GOT3 (cell line): ENCODE measurements around the gene CTSE.
"Not testable (repeated sequence)": the region's sequence is repeated elsewhere in the genome, so short reads cannot be mapped to it uniquely, and the experiment has no call there.

Experiments used
- DNase-seq: peaks from one replicate; lab custom pipeline; 2025; ENCODE audit warnings: mixed read lengths; lab: John Stamatoyannopoulos, UW

CTSE gene

DNA sequence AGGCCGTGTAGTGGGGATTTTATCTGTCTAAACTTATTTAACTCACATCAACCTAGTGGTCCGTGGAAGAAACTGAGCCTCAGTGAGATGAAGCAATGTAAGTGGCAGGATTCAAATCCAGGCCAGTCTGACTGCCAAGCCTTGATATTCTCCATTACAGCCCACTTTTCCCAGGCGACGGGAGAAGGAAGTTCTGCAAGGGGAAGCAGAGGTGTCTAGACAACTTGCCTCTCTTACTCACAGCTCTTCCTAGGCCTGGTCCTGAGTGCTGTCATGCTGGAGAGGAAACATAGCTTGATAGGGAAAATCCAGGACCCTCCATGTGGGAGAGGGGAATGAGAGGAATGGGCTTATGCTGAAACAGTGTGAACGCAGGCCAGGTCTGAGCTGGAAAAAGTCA is 9.1 kb downstream of the CTSE start:
- DNase-seq, result no peak

DNA sequence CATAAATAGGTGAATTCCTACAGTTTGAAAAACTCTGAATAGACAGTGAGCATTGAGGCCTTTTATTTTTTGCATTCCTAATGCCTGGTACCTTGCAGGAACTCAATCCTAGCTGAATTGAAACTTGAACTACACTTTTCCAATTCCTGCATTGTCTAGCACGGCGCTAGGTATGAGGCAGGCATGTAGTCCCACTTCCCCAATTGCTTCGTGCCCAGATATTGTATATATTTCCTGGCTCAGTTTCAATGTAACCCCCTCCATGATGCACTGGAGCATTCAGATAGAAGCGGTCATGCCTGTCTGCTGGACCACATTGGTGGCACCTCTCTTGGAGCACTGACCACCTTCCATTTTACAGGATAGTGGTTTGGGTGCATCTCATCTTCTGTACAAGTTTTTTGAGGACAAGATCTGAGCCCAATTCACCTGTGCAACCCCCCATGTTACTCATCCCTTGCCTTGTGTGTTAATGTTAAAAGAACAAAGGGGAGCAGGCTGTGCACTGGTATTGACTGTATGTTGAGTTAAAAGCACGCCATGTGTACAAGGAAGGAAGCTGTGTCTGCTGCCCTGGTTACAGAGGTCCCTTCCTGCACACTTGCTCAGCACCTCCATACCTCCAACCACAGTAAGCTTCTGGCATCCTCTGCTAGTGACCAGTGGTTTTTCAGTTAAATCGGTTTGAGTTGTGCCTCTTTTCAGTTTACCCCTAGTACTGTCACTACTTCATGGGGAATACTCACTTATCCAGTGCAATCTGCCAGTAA is 10.5 kb downstream of the CTSE start:
- DNase-seq, result no peak

DNA sequence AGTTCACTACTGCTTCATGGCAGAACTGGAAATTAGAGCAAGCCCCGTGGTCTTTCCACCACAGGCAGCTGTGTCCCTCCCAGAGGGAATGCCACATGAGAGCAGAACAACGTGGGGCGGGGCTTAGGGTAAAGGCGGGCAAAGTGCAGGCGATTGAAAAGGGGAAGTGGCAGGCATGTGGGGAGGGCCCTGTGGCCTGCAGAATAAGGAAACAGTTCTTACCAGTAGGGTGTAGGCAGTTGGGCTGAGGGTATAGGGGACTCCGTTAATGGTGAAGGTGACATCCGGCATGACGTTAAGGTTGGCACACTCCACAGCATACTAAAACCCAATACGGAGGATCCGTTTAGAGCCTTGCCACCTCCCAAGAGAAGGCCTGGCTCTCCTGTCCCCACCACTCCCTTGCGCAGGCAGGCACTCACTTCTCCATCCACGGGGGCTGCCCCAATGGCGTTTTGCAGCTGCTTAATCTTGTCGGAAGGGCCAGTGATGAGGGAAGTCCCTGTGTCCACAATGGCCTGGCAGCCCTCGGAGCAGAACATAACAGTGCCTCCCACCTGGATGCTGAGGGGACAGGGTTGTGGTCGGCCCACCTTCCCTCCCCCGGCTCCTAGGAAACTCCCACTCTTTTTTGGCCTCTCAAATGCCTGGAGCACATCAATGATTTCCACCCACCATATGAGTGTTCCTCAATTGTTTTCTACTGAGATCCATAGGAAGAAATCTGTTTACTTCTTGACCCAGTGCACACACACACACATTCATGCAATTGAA is 11.4 kb downstream of the CTSE start:
- no peak for DNase-seq

DNA sequence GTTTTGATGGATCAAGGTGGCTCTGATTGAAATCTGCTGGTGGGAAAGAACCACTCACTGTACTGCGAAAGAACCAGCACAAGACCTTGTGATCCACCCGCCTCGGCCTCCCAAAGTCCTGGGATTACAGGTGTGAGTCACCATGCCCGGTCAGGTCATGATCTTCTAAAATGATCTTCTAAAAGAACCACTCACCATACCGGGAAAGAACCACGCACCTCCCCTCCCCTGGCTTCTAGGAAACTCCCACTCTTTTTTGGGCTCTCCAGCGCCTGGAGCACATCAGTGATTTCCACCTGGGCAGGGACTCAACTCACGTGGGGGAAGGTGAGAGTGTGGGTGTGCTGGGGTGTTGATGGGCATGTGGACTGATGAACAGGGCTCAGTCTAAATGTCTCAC is 12.6 kb downstream of the CTSE start:
- DNase-seq, result no peak

DNA sequence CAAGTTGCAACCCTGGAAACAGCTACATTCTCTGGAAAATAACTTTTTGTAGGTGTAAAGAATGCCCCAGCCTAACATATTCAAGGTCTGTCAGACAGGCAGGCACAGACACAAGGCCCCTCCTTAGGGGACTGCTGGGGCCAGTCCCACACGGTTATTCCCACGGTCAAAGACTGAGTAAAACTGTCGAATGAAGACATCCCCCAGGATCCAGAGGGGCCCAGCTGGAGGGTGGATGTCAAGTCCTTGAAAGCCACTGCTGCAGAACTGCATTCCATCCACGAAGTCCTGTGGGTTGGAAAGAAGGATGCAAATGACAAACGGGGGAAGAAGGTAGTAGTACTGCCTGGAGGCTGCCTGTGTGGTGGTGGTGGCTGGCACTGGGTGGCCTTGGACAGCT is 13.6 kb downstream of the CTSE start:
- no peak for DNase-seq

DNA sequence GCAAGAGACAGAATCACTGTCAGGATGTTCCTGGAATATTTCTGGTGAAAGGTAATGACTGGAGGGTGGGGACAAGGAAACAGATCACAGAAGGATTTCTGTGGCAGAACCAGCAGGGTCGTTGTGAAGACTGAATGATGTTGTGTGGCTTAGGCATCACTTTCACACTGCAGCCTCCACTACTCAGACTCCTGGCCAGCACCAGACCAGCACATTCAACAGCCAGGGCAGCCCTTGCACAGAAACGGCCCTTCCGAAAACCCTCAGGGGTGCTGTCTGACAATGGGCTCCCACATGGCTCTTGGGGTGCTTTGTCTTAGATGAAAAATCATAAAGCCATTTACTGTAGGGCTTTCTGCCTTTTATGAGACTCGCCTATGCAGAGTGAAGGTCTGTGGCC is 16.7 kb downstream of the CTSE start:
- no peak for DNase-seq

DNA sequence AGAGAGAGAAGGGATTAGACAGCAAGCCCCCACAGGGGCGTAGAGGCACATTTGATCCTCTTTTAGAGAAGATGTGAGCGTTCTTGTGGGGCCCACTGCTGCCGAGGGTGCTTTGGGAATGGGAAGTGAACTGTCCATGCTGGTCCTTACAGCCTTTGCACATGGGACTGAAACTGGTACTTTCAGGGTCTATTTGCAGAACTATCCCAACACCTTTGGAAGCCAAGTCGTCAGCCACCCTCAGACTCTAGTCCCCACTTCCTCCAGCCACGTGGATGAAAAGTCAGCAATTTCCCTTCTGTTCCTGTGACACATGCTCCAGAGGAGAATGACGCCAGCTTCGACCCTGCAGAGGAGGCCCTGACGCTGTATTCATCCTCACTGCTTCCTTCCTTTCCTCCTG is 17.9 kb downstream of the CTSE start:
- DNase-seq, result no peak

DNA sequence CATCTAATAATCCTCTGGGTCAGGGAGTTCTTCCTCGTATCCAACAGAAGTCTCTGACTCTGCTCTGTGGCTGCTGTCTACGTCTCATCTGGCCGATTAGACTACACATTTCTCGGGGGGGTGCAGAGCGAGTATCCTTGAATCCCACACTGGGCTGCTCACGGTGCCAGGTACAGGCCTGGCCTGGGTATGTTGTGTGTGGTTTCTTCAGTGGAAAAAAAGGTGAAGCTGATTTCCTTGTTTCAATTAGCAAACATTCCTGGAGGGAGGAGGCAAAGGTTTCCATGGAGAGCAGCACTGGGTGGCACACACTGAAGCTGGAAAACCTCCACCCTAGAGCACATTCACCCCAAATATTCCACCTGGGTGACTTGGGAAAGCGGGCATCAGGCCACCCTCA is 18.5 kb downstream of the CTSE start:
- DNase-seq, result no peak

DNA sequence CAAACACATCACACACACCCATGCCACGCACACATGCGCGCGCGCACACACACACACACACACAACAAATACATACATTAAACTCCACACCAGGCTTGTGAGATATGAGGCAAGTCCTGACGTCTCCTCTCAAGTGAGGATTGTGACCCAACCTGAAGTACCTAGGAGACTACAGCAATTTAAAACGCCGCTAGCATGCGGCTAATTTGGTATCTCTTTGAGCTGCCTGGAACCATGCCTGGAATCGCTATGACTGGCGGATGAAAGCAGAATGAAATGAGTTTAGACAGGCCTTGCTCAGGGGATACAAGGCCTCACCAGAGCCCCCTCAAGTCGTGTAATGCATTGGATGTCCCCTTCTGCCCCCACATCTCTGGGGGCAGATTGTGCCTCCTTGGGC is 18.9 kb downstream of the CTSE start:
- DNase-seq, result no peak

DNA sequence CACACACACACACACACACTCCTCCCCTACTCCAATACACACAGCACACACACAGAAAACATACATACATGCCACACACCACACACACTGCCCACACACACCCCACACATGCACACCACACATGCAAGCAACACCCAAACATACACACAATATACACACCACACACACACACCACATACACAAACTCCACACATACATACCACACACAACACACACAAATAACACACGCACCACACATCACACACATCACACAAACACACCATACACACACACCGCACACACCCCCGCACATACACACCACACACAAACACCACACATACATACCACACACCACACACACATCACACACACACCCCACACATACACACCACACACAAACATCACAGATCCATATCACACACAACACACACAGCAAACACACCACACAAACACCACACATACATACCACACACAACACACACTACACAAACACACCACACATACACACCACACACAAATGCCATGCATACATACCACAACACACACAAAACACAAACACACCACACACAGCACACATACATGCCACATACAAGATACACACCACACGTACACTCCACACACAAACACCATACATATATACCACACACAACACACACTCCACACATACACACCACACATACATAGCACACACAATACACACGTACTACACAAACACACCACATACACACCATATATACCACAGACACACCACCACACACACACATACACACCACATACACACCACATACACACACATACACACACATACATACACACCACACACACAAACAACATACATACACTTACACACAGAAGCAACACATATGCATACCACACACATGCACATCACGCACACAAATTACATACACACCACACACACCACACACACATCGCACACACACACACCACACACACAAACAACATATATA is 19.6 kb downstream of the CTSE start:
- DNase-seq, result no peak

DNA sequence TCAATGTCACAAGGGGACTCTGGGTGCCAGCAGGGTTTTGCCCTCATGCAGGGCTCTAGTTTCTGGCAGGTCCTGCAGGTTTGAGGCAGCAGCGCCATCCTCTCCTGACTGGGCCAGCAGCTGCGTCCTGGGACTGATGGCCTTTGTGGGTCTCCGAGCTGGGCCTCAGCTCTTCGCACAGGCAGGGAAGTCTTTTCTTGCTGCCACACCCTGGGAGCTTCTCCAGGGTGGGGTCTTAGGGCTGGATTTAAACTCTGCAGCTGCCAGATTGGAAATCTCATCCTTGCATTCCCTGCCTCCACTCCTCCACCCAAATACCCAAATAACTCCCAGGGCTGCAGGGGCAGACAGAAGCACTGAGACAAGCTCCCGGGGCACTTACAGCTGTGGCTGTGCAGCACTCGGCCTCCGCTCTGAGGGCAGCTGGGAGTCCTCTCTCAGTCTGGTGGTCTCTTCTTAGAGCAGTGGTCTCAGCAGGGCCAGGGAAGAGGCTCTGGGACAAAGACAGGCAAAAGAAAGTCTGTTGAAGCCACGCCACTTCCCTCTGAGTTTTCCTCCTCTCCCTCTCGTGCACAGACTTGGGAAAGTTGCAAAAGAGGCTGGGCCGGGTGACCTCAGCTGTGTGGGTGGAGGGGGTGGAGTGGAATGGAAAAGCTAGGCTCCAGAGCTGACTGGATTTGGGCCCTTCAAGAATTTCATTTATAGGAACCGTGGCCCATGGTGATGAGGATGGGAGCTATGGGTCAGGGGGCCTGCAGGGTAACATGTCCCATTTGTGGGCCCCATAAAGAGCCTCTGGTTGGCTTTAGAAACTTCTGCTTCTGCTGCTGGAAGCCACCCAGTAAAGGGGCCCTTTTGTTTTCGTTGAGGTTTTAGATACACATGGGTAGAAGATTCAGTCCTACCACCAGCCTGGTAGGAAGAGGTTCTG is 20.6 kb downstream of the CTSE start, which contains the start of gene RAB7B:
Gene RAB7B (minus strand): TSS at position 525 of the 931 bp plus-strand sequence. CDS start 9,260 bp downstream, outside the sequence.
- DNase-seq, result no peak

DNA sequence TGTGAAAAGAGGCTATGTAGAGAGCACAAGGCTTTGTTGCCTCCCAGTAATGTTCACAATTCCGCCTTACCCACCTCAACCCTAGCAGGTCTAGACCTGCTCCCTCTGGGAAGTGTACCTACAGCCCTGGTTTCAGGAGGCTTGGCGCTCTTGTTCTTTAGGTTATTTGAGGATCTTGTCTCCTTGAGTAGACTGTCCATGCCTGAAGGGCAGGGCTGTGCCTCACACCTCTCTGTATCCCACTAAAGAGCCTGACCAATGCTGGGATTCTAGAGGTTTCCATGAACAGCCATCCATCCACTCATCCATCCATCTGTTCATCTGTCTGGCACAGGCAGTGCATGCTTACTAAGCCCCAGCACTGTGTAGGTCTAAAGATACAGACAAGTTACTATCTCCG is 21.5 kb downstream of the CTSE start:
- no peak for DNase-seq

DNA sequence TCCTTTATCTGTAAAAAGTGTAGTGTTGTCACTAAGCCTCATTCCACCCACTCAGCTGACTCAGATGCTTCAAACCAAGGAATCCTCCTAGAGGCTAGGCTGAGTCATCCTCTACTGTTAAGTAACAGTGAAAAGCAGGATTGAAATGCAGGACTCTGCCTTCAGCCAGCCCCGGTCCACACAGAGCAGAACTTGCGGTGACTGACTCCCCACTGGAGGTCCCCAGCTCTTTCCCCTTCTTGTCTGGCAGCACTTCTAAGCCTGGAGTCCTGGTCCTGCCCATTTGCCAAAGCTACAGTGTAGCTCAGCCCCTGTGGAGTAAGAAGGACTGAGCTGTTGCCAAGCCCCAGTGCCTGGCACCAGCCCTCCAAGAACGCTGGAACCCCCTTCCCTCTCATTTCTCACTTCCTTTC is 22.2 kb downstream of the CTSE start:
- no peak for DNase-seq

DNA sequence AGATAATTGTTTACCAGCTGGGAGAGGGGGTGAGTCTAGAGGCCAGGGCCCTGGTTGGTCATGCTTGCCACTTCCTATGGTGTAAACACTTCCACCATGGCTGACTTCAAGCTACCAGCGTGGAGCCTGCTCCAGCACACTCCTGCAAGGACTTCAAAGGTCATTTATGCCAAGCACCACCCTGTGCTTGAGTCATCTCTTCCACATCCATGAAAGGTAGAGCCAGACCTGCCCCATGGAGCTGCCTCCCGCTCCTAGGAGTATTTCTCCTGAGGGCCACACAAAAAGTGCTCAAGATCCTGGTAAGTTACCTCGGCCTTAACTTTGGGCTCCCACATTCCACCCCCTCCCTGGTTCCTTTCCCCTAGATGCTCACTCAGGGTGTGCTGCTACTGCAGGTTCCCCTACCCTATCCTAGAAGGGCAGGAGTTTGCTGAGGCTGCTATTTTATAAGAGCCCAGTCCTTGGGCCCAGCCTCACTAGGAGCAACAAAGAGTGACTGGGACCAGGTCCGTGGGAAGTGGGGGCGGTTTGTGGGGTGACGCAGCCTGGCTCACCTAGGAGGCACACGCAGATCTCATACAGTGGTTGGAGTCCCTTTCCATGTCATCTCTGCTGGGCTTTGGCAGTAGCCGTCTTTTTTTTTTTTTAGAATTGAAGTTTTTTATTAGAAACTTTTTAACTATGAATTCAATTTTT is 22.9 kb downstream of the CTSE start:
- no peak for DNase-seq

DNA sequence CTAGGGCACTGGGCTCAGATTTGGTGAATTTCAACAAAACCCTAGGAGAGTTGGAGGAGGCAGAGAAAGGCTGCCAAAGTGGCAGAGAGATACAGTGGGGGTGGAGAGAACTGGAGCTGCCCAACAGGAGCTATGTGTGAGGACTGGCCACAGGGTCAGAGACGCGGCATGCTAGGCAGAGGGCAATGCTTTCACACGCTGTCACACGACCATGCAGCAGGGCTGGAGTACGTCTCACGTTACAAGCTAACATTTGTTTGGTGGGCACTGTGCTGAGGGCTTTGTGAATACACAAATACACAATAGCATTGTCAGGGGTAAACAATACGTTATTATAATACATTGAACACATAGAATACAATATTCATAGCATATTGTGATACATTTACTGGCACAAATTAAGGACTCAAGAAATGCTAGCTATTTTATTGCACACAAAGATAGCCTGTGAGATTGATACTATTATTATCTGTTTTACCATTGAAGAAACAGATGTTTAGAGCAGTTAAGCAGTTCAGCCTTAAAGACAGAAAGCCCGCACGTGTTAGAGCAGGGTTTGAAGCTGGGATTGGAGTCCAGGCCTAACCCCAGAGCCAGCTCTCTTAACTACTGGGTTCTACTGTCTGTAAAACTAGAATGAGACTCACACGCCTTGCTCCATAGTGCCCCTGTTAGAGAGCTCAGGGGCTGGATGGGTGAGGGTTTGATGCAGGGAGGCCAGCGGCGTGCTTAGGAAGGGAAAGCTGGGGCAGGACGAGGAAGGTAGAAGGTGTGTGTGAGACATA is 25.0 kb downstream of the CTSE start:
- DNase-seq, result no peak

DNA sequence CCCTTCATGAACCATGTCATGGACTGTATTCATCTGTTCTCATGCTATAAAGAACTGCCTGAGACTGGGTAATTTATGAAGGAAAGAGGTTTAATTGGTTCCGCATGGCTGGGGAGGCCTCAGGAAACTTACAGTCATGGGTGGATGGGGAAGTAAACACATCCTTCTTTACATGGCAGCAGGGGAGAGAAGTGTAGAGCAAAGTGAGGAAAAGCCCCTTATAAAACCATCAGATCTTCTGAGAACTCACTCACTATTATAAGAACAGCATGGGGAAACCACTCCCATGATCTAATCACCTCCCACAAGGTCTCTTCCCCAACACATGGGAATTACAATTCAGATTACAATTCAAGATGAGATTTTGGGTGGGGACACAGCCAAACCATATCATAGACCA is 27.1 kb downstream of the CTSE start:
- not testable (repeated sequence) for DNase-seq

DNA sequence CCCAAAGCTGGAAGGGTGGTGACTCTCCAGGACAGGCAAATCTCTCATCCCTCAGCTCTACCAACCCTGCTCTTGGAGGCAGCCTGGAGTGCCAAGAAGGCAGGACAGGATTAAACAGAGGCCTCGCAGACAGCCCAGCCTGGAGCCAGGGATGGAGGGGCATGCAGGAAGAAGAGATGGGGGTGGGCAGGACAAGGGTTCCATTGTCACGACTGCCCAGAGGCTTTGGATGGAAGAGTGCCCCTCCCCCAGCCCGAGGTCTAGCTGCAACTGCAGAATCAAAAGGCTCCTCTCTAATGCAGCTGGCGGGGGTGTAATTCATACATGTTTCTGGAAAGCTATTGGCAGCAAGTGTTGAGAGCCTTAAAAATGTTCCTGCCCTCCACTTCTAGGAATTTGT is 29.3 kb downstream of the CTSE start:
- DNase-seq, result no peak

DNA sequence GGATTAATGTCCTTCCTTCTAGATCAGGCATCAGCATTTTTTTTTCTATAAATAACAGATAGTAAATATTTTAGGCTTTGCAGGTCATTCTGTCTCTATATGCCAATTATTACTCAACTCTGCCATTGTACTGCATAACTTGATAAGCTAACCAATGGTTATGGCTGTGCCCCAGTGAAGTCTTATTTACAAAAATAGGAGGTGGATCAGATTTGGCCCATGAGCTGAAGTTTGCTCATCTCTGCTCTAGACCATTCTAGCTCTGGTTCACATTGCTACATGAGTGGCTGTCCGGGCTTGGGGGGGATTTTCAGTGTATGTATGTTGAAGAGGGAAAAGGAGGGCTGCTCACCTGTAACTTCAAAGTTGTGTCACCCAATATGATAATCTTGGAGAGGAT is 30.6 kb downstream of the CTSE start:
- DNase-seq, result no peak

DNA sequence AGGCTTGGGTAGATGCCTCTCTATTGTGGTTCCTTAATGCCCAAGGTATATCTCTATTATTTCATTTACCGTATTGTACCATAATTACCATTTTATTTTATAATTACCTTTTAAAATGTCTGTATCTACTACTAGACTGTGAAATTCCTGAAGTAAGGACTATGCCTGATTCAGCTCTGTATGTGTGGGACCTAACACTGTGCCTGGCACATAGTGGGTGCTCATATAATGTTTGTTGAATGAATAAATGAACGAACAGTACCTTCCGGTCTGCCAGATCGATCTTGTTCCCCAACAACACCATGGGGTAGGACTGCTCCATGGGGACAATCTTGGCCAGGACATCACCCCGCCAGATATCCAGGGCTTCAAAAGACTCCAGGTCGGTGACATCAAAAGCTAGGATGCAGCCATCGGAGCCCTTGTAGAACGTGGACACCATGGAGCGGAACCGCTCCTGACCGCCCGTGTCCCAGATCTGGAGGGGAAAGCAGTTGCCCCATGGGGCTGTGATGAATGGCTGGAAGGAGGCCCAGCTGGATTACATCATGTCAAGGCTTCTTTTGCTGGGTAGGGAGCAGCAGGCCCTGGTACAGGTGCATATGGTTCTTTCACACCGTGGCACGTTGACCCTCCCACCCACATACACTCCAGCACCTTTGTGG is 31.3 kb downstream of the CTSE start:
- DNase-seq, result no peak
